B cell (primary cell): Measurements from ENCODE around the gene GBE1.

Source experiments
- EZH2 ChIP-seq: IDR thresholded peaks from 2 replicates; pipeline ENCODE4 v1.6.1; 2012; ENCODE audit warnings: borderline replicate concordance, low read depth, mild to moderate bottlenecking, moderate library complexity, low read length; ENCODE audit not compliant: insufficient read depth, poor library complexity, severe bottlenecking
- TF ChIP-seq, protein P1 (sequence below): fragments of 200-600 bp; IDR thresholded peaks from one replicate; pipeline ENCODE4 v1.8.0; 2022; ENCODE audit warnings: antibody characterized with exemption, mild to moderate bottlenecking

DNA sequence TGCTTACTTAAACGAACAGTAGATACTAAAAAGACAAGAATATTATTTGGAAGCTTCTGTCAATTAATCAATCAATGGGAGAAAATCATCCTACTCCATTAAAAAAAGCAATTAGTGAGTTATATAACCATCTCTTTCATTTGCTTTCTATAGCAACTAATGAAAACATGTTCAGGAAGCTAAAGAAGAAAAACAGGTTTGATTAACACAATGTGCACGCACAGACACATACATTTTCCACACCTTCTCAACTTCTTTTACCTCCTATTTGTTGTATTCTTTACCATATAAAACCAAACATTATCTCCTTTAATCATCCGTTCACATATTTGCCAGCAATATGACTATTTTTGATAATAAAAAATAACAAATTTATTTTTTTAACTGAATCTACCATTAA, 111.3 kb downstream of the GBE1 start:
- TF ChIP-seq, protein P1, sequence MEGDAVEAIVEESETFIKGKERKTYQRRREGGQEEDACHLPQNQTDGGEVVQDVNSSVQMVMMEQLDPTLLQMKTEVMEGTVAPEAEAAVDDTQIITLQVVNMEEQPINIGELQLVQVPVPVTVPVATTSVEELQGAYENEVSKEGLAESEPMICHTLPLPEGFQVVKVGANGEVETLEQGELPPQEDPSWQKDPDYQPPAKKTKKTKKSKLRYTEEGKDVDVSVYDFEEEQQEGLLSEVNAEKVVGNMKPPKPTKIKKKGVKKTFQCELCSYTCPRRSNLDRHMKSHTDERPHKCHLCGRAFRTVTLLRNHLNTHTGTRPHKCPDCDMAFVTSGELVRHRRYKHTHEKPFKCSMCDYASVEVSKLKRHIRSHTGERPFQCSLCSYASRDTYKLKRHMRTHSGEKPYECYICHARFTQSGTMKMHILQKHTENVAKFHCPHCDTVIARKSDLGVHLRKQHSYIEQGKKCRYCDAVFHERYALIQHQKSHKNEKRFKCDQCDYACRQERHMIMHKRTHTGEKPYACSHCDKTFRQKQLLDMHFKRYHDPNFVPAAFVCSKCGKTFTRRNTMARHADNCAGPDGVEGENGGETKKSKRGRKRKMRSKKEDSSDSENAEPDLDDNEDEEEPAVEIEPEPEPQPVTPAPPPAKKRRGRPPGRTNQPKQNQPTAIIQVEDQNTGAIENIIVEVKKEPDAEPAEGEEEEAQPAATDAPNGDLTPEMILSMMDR, result no peak
- no peak for TF ChIP-seq EZH2
